Transverse colon (tissue), 4 donors: ENCODE results near the gene MGLL. TPM values are rescaled to one million over a fixed set of nuclear protein-coding genes. Genes with fewer than 3 reads are reported as not detected.

Experiments used
- DNase-seq: peaks from one replicate; pipeline ENCODE4 v3.0.0-alpha.2; 2019
- H3K27ac ChIP-seq, 4 donors: fragments of 200-600 bp; sonication (generic); 2 replicates each; pipeline ENCODE4 v1.5.1; 2016 to 2018; ENCODE audit warnings: inconsistent platforms in 4 of 4
- H3K27me3 ChIP-seq: fragments of 200-600 bp; sonication (generic); 2 replicates; pipeline ENCODE4 v1.5.1; 2017; ENCODE audit warnings: inconsistent platforms
- H3K36me3 ChIP-seq, 4 donors: fragments of 200-600 bp; sonication (generic); 2 replicates each; pipeline ENCODE4 v1.5.1; 2017 to 2019; ENCODE audit warnings: inconsistent platforms in 4 of 4
- H3K4me1 ChIP-seq, 4 donors: fragments of 200-600 bp; sonication (generic); 2 replicates each; pipeline ENCODE4 v1.5.1; 2017 to 2020; ENCODE audit warnings: inconsistent platforms in 4 of 4
- H3K4me3 ChIP-seq, 4 donors: fragments of 200-600 bp; sonication (generic); 1 replicate in 1 of 4; 2 replicates in 3 of 4; pipeline versions ENCODE4 v1.5.1 to v1.6.1; 2017 to 2019; ENCODE audit warnings: inconsistent platforms in 4 of 4
- H3K9me3 ChIP-seq, 2 donors: fragments of 200-600 bp; sonication (generic); 2 replicates each; pipeline ENCODE4 v1.5.1; 2017 to 2019; ENCODE audit warnings: inconsistent platforms in 2 of 2
- EP300 ChIP-seq: sonication (generic); formaldehyde crosslinking; IDR thresholded peaks from one replicate; pipeline ENCODE4 v1.6.1; 2017; ENCODE audit warnings: antibody characterized with exemption, low read depth
- POLR2A ChIP-seq: fragments of 450-650 bp; IDR thresholded peaks from one replicate; pipeline ENCODE4 v1.6.1; 2016; ENCODE audit warnings: antibody characterized with exemption, mild to moderate bottlenecking, moderate library complexity
- POLR2AphosphoS5 ChIP-seq, 3 donors: sonication (generic); formaldehyde crosslinking; IDR thresholded peaks; one replicate each; pipeline ENCODE4 v1.6.1; 2016; ENCODE audit warnings: antibody characterized with exemption in 3 of 3
- WGBS, 2 donors: methylation state at CpG; one replicate each; pipeline ENCODE4 v1.1.5; 2018; ENCODE audit warnings: low coverage in 1 of 2; 5-methylcytosine and 5-hydroxymethylcytosine counted together
- in situ Hi-C, 4 donors: fragments of 200-750 bp; cut with MboI; loops; one replicate each; pipeline versions ENCODE4 v1.15.0 to v1.15.1; 2017; ENCODE audit warnings: low sequenced_read_pairs in 3 of 4, low pct_ligation_motif_present in 1 of 4, low pct_unique_long_range_greater_than_20kb in 1 of 4
- intact Hi-C: fragments of 100-400 bp; cut with DNase I; formaldehyde crosslinking; loops from one replicate; pipeline ENCODE4 v1.15.1; 2023; ENCODE audit warnings: low total_unique reads
- total RNA-seq, 4 donors: library from RNA; depleted of rRNA; stranded (reverse); fragments of >200 nt; gene quantifications; one replicate each; pipeline ENCODE4 v1.1.0, GENCODE V29; 2016
- TF ChIP-seq, protein P1 (sequence below), 5 experiments: fragments of 200-600 bp in 3 of 5; fragments of 450-650 bp in 2 of 5; sonication (generic) in 3 of 5; IDR thresholded peaks; 1 replicate in 2 of 5; 2 replicates in 3 of 5; pipeline ENCODE4 v1.5.1; 2016 to 2017; ENCODE audit warnings: antibody characterized with exemption in 5 of 5, inconsistent platforms in 3 of 5, mild to moderate bottlenecking in 2 of 5, moderate library complexity in 1 of 5

The MGLL gene
- total RNA-seq, 4 donors from 2014 or later, result 150 to 329 (median 294) TPM

GRCh38 chr3:127764841-127765362 lies 57.4 kb downstream of the MGLL start:
- H3K27me3 ChIP-seq, result no peaks in the 10 kb centered on the region
- in situ Hi-C loops (no loop called here), intact Hi-C loops (no loop called here)
- peaks cover 7 to 45% (median 31%) of the 10 kb centered on the region in 4 donors for H3K4me1 ChIP-seq
- no peak for TF ChIP-seq POLR2A
- TF ChIP-seq, protein P1, sequence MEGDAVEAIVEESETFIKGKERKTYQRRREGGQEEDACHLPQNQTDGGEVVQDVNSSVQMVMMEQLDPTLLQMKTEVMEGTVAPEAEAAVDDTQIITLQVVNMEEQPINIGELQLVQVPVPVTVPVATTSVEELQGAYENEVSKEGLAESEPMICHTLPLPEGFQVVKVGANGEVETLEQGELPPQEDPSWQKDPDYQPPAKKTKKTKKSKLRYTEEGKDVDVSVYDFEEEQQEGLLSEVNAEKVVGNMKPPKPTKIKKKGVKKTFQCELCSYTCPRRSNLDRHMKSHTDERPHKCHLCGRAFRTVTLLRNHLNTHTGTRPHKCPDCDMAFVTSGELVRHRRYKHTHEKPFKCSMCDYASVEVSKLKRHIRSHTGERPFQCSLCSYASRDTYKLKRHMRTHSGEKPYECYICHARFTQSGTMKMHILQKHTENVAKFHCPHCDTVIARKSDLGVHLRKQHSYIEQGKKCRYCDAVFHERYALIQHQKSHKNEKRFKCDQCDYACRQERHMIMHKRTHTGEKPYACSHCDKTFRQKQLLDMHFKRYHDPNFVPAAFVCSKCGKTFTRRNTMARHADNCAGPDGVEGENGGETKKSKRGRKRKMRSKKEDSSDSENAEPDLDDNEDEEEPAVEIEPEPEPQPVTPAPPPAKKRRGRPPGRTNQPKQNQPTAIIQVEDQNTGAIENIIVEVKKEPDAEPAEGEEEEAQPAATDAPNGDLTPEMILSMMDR (IDR thresholded peaks at IDR 0.05), result no peak
- no peak for TF ChIP-seq POLR2AphosphoS5 (IDR thresholded peaks at IDR 0.05)
- TF ChIP-seq EP300, result no peak
- H3K9me3 ChIP-seq, result no peaks in the 10 kb centered on the region
- H3K36me3 ChIP-seq, result no peaks in the 10 kb centered on the region
- H3K4me3 ChIP-seq, result no peak overlapping the region
- no peak overlapping the region for H3K27ac ChIP-seq
- no peak for DNase-seq
- WGBS, 2 donors, result 62 to 71% methylated on average over 5 of the region's 5 CpGs

DNA sequence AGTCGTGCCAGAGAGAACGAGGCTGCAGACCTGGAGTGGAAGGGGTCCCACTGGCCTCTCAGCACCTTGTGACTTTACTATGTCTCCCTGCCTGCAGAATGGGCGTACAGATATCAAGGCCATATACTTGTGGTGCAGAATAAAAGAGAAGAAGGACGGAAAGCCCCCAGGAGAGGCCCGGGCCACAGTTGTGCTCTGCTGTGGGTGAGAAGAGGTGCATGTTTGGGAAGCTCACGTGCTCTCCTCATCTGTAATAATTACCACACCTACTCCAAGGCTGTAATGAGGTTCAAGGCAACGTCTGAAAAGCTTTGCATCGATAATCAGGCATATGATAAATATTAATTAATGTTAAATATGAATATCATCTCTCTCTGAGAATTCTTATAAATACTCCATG lies 58.0 kb downstream of the MGLL start:
- Histone ChIP-seq H3K27ac (no peak overlapping the region), H3K9me3 (no peaks in the 10 kb centered on the region), H3K4me1 (peaks cover 7 to 49% (median 31%) of the 10 kb centered on the region in 4 donors), H3K27me3 (no peaks in the 10 kb centered on the region), H3K4me3 (no peak overlapping the region), H3K36me3 (no peaks in the 10 kb centered on the region)
- TF ChIP-seq POLR2A (no peak), POLR2AphosphoS5 (IDR thresholded peaks at IDR 0.05) (no peak), EP300 (no peak)
- TF ChIP-seq, protein P1 (IDR thresholded peaks at IDR 0.05), result no peak
- intact Hi-C loops, result no loop called here
- in situ Hi-C loops, result no loop called here
- no peak for DNase-seq
- WGBS, 2 donors, result 79 to 93% methylated on average over 5 to 8 of the region's 8 CpGs

GRCh38 chr3:127763816-127764215 lies 58.5 kb downstream of the MGLL start:
- H3K27me3 ChIP-seq, result no peaks in the 10 kb centered on the region
- DNase-seq, result no peak
- no peak overlapping the region for H3K4me3 ChIP-seq
- TF ChIP-seq, protein P1 (IDR thresholded peaks at IDR 0.05), result no peak
- TF ChIP-seq POLR2AphosphoS5 (IDR thresholded peaks at IDR 0.05) (no peak), POLR2A (no peak), EP300 (no peak)
- H3K27ac ChIP-seq, result no peak overlapping the region
- peaks cover 7 to 51% (median 29%) of the 10 kb centered on the region in 4 donors for H3K4me1 ChIP-seq
- in situ Hi-C loops (no loop called here), intact Hi-C loops (no loop called here)
- no peaks in the 10 kb centered on the region for H3K9me3 ChIP-seq
- 68% methylated on average over 7 of the region's 7 CpGs; no CpG with 5 or more reads in 1 of the 2 donors for WGBS, 2 donors
- no peaks in the 10 kb centered on the region for H3K36me3 ChIP-seq

DNA sequence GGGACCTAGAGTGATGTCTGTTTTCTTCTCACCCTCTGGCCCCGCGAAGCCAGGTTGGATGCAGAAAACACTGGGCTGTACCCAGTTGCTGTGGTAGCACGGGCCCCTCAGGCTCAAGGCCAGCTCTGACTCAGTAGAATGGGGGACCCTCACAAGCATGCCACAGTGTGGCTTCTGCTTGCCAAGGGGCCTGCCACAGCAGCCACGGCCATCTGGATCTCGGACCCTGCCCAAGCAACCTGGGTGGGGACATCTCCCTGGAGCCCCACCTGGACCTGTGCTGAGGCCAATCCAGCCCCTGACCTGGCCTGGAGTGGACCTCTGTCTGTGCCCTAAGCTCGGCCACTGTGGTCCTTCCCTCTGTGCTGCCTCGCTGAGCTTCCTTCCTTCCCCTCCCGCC lies 59.0 kb downstream of the MGLL start:
- WGBS, 2 donors, result 89% methylated on average over 7 of the region's 8 CpGs; no CpG with 5 or more reads in 1 of the 2 donors

More for the DNA sequence above, 59.0 kb downstream of the MGLL start:
- Histone ChIP-seq H3K36me3 (no peaks in the 10 kb centered on the region), H3K27me3 (no peaks in the 10 kb centered on the region), H3K27ac (peak overlapping the region in 1 of 4 donors; percentile 66), H3K9me3 (no peaks in the 10 kb centered on the region), H3K4me3 (no peak overlapping the region), H3K4me1 (peaks cover 7 to 53% (median 25%) of the 10 kb centered on the region in 4 donors)
- no peak for TF ChIP-seq POLR2A
- TF ChIP-seq, protein P1 (IDR thresholded peaks at IDR 0.05), result no peak
- no peak for TF ChIP-seq POLR2AphosphoS5 (IDR thresholded peaks at IDR 0.05)
- TF ChIP-seq EP300, result no peak
- intact Hi-C loops (no loop called here), in situ Hi-C loops (no loop called here)
- no peak for DNase-seq
